A673 (cell line): ENCODE results near the gene PMFBP1. TPM values are rescaled to one million over a fixed set of nuclear protein-coding genes. Genes with fewer than 3 reads are reported as not detected.

Experiments
- BruUV-seq: library from RNA; stranded (reverse); fragments of 400-500 nt; replicated peaks from 2 replicates; lab custom pipeline; 2021; lab: Mats Ljungman, UMichigan
- CTCF ChIA-PET: fragments of 300-600 bp; sonication (Branson Sonifier 250); formaldehyde crosslinking; loops from one replicate; lab custom pipeline; 2022; ENCODE audit warnings: antibody characterized with exemption; lab: Charles Lee
- POLR2A ChIA-PET: fragments of 300-600 bp; sonication (Branson Sonifier 250); formaldehyde crosslinking; loops from one replicate; lab custom pipeline; 2022; ENCODE audit warnings: antibody characterized with exemption; ENCODE audit not compliant: low non-redundant PET; lab: Charles Lee
- DNase-seq: peaks from one replicate; pipeline ENCODE4 v3.0.0-alpha.2; 2015; ENCODE audit warnings: low spot score
- H3K27ac ChIP-seq: fragments of 200-600 bp; sonication (generic); 2 replicates; pipeline ENCODE4 v1.5.1; 2016; ENCODE audit warnings: mixed run types, low read depth, mild to moderate bottlenecking, mixed read lengths, antibody characterized with exemption, low read length; ENCODE audit not compliant: poor library complexity, severe bottlenecking
- H3K27me3 ChIP-seq: fragments of 200-600 bp; sonication (generic); replicated peaks from 2 replicates; pipeline ENCODE4 v1.6.1; 2017; ENCODE audit warnings: mixed run types, low read depth, mild to moderate bottlenecking, mixed read lengths, antibody characterized with exemption, low read length; ENCODE audit not compliant: insufficient read depth, poor library complexity
- H3K36me3 ChIP-seq: fragments of 200-600 bp; sonication (generic); 2 replicates; pipeline ENCODE4 v1.6.1; 2016; ENCODE audit warnings: mixed run types, mild to moderate bottlenecking, mixed read lengths, antibody characterized with exemption, low read length; ENCODE audit not compliant: insufficient read depth, poor library complexity, severe bottlenecking
- H3K4me1 ChIP-seq: fragments of 200-600 bp; sonication (generic); 2 replicates; pipeline ENCODE4 v1.6.1; 2017; ENCODE audit warnings: mixed run types, mild to moderate bottlenecking, mixed read lengths, antibody characterized with exemption, low read length; ENCODE audit not compliant: insufficient read depth, poor library complexity, severe bottlenecking
- H3K4me3 ChIP-seq: fragments of 200-600 bp; sonication (generic); 2 replicates; pipeline ENCODE4 v1.5.1; 2016; ENCODE audit warnings: low read depth, mixed run types, mild to moderate bottlenecking, mixed read lengths, low read length; ENCODE audit not compliant: poor library complexity, severe bottlenecking
- H3K9me3 ChIP-seq: fragments of 200-600 bp; sonication (generic); 2 replicates; pipeline ENCODE4 v1.6.1; 2016; ENCODE audit warnings: mixed run types, low read depth, mild to moderate bottlenecking, mixed read lengths, antibody characterized with exemption, low read length; ENCODE audit not compliant: poor library complexity, severe bottlenecking
- EZH2 ChIP-seq: fragments of 200-600 bp; sonication (generic); IDR thresholded peaks from 2 replicates; pipeline ENCODE4 v1.6.1; 2017; ENCODE audit warnings: borderline replicate concordance, low read depth, mild to moderate bottlenecking, mixed read lengths, antibody characterized with exemption, low read length; ENCODE audit not compliant: poor library complexity, severe bottlenecking
- intact Hi-C: fragments of 100-400 bp; cut with micrococcal nuclease; formaldehyde crosslinking; loops from one replicate; pipeline ENCODE4 v1.10.0; 2022; ENCODE audit not compliant: unreplicated experiment
- total RNA-seq: library from RNA; stranded (reverse); gene quantifications from 2 replicates; pipeline ENCODE4 v1.2.3, GENCODE V29; 2021
- TF ChIP-seq, protein P1 (sequence below): fragments of 300-800, 200-600 bp; sonication (generic); conservative IDR thresholded peaks from 2 replicates; pipeline ENCODE4 v1.5.1; 2017; ENCODE audit warnings: low read depth, mild to moderate bottlenecking, antibody characterized with exemption, low read length, moderate library complexity, mixed read lengths

Gene PMFBP1
- total RNA-seq, 1 experiment from 2014 or later = 1.2 TPM

DNA sequence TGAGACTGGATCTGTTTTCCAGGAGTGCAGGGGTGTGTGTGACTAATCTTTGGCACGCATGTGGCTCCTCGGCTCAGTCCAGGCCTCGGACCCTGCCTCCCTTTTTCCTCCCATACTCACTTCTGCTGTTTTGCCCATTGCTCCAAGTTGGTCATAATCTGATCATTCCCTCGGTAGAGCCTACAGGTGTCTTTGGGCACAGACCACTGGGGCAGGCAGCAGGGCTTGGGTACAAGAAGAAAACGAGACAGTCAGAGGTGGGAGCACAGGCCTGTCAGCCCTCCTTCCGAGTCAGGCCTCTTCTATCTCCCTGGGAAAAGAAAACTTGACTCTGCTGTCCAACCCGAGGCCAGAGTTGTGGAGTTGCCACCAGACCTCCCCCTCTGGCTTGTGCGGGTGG, 48.5 kb downstream of the PMFBP1 start:
- H3K4me3 ChIP-seq = no peak overlapping the region
- H3K36me3 ChIP-seq = no peaks in the 10 kb centered on the region
- DNase-seq = no peak
- CTCF ChIA-PET = no interaction called here
- no peaks in the 10 kb centered on the region for H3K27me3 ChIP-seq
- intact Hi-C loops = no loop called here
- no TSS peak for BruUV-seq
- H3K4me1 ChIP-seq = peaks cover 5% of the 10 kb centered on the region
- H3K27ac ChIP-seq = no peak overlapping the region
- TF ChIP-seq EZH2 = no peak
- TF ChIP-seq, protein P1, sequence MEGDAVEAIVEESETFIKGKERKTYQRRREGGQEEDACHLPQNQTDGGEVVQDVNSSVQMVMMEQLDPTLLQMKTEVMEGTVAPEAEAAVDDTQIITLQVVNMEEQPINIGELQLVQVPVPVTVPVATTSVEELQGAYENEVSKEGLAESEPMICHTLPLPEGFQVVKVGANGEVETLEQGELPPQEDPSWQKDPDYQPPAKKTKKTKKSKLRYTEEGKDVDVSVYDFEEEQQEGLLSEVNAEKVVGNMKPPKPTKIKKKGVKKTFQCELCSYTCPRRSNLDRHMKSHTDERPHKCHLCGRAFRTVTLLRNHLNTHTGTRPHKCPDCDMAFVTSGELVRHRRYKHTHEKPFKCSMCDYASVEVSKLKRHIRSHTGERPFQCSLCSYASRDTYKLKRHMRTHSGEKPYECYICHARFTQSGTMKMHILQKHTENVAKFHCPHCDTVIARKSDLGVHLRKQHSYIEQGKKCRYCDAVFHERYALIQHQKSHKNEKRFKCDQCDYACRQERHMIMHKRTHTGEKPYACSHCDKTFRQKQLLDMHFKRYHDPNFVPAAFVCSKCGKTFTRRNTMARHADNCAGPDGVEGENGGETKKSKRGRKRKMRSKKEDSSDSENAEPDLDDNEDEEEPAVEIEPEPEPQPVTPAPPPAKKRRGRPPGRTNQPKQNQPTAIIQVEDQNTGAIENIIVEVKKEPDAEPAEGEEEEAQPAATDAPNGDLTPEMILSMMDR = no peak
- POLR2A ChIA-PET = no interaction called here
- no peaks in the 10 kb centered on the region for H3K9me3 ChIP-seq

DNA sequence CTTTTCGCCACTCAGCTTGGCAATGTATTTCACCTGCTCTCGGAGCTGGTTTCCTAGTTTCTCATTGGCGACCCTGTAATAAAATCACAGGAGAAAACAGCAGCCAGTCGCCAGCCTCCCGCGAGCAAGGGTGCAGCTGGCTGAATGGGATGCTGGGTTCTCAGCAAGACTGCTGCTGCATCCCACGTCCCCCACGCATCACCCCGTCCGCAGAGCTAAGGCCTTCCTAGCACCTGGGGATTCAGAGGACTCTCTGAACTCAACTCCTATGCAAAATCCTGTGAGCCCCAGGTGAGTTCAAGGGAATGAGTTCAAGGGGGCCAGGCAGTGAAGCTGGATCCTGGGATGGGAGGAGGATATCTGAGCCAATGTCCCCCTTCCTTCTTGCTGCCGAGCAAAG, 49.0 kb downstream of the PMFBP1 start:
- CTCF ChIA-PET = no interaction called here
- no TSS peak for BruUV-seq
- intact Hi-C loops = no loop called here

DNA sequence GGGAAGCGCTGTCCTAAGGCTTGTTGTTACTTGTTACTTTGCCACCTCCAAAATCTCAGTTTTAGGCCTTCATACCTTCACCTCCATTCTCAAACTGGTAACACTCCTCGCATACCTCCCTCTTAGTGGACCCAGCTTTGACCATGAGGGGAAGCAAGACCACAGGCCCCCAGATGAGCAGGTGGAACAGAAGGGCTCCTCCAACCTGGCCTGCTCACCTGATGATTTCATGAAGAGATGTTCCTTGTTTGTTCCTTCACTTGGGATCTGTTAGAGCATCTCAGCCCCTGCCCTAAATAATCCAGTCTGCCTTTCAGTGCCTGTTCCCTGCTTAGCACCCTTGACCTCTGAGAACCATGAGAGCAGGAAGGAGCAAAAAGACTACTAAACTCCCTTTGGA, 49.6 kb downstream of the PMFBP1 start:
- H3K9me3 ChIP-seq = no peaks in the 10 kb centered on the region
- no peak for TF ChIP-seq EZH2
- TF ChIP-seq, protein P1 = no peak
- H3K4me1 ChIP-seq = peaks cover 5% of the 10 kb centered on the region
- H3K36me3 ChIP-seq = no peaks in the 10 kb centered on the region
- DNase-seq = no peak
- CTCF ChIA-PET = no interaction called here
- POLR2A ChIA-PET = no interaction called here
- H3K27ac ChIP-seq = no peak overlapping the region
- H3K4me3 ChIP-seq = no peak overlapping the region
- intact Hi-C loops = no loop called here
- no TSS peak for BruUV-seq
- no peaks in the 10 kb centered on the region for H3K27me3 ChIP-seq

More for the DNA sequence above, 49.0 kb downstream of the PMFBP1 start:
- POLR2A ChIA-PET = no interaction called here
- TF ChIP-seq, protein P1 = no peak
- no peak for TF ChIP-seq EZH2
- no peaks in the 10 kb centered on the region for H3K27me3 ChIP-seq
- H3K4me1 ChIP-seq = peaks cover 5% of the 10 kb centered on the region
- no peak for DNase-seq
- no peaks in the 10 kb centered on the region for H3K9me3 ChIP-seq
- H3K36me3 ChIP-seq = no peaks in the 10 kb centered on the region
- H3K4me3 ChIP-seq = no peak overlapping the region
- H3K27ac ChIP-seq = no peak overlapping the region
